GM23248 (cell line): ENCODE results near the gene C4orf36. TPM values are rescaled to one million over a fixed set of nuclear protein-coding genes. Genes with fewer than 3 reads are reported as not detected.
"Not testable (repeated sequence)": the region's sequence is repeated elsewhere in the genome, so short reads cannot be mapped to it uniquely, and the experiment has no call there.

ENCODE experiments used
- DNase-seq: peaks from one replicate; pipeline ENCODE4 v3.0.0-alpha.2; 2015
- H2AFZ ChIP-seq: fragments of 200-600 bp; sonication (generic); 2 replicates; pipeline ENCODE4 v1.6.1; 2016; ENCODE audit warnings: antibody characterized with exemption
- H3F3A ChIP-seq: fragments of 200-600 bp; sonication (generic); 2 replicates; pipeline ENCODE4 v1.6.1; 2016; ENCODE audit warnings: mild to moderate bottlenecking, antibody characterized with exemption, mixed run types; ENCODE audit not compliant: insufficient read depth
- H3K27ac ChIP-seq: fragments of 200-600 bp; sonication (generic); 2 replicates; pipeline ENCODE4 v1.5.1; 2016; ENCODE audit warnings: mild to moderate bottlenecking
- H3K27me3 ChIP-seq: fragments of 200-600 bp; sonication (generic); replicated peaks from 2 replicates; pipeline ENCODE4 v1.6.1; 2016; ENCODE audit warnings: mild to moderate bottlenecking; ENCODE audit not compliant: insufficient read depth
- H3K36me3 ChIP-seq: fragments of 200-600 bp; sonication (generic); 2 replicates; pipeline ENCODE4 v1.6.1; 2016; ENCODE audit warnings: low read depth, mild to moderate bottlenecking
- H3K4me1 ChIP-seq: fragments of 200-600 bp; sonication (generic); 2 replicates; pipeline ENCODE4 v1.6.1; 2016; ENCODE audit warnings: mild to moderate bottlenecking; ENCODE audit not compliant: insufficient read depth
- H3K4me2 ChIP-seq: fragments of 200-600 bp; sonication (generic); one replicate; pipeline ENCODE4 v1.6.1; 2016; ENCODE audit warnings: mild to moderate bottlenecking; ENCODE audit not compliant: unreplicated experiment
- H3K4me3 ChIP-seq: fragments of 200-600 bp; sonication (generic); 2 replicates; pipeline ENCODE4 v1.5.1; 2016; ENCODE audit warnings: mild to moderate bottlenecking
- H3K79me2 ChIP-seq: fragments of 200-600 bp; sonication (generic); 2 replicates; pipeline ENCODE4 v1.6.1; 2016; ENCODE audit warnings: mild to moderate bottlenecking; ENCODE audit not compliant: insufficient read depth
- H3K9ac ChIP-seq: fragments of 200-600 bp; sonication (generic); 2 replicates; pipeline ENCODE4 v1.6.1; 2016; ENCODE audit warnings: mild to moderate bottlenecking
- H3K9me2 ChIP-seq: fragments of 200-600 bp; sonication (generic); 2 replicates; pipeline ENCODE4 v1.6.1; 2016; ENCODE audit warnings: mixed run types, mild to moderate bottlenecking, moderate library complexity; ENCODE audit not compliant: insufficient read depth
- H3K9me3 ChIP-seq: fragments of 200-600 bp; sonication (generic); one replicate; pipeline ENCODE4 v1.6.1; 2017; ENCODE audit warnings: low read depth
- H4K20me1 ChIP-seq: fragments of 200-600 bp; sonication (generic); 2 replicates; pipeline ENCODE4 v1.6.0; 2016; ENCODE audit not compliant: insufficient read depth
- EZH2 ChIP-seq: fragments of 200-600 bp; sonication (generic); IDR thresholded peaks from 2 replicates; pipeline ENCODE4 v1.6.1; 2018; ENCODE audit warnings: antibody characterized with exemption, mild to moderate bottlenecking; ENCODE audit not compliant: insufficient read depth, poor library complexity, severe bottlenecking
- EZH2phosphoT487 ChIP-seq: fragments of 200-600 bp; sonication (generic); IDR thresholded peaks from 2 replicates; pipeline ENCODE4 v1.6.1; 2018; ENCODE audit warnings: antibody characterized with exemption, moderate library complexity, mild to moderate bottlenecking, low read depth; ENCODE audit not compliant: insufficient read depth
- WGBS, 2 experiments: methylation state at CpG; one replicate each; pipeline ENCODE4 v1.1.6; 2015 to 2017; ENCODE audit warnings: low lambda C conversion rate in 2 of 2, low coverage in 1 of 2; ENCODE audit errors: missing lambda C conversion rate in 2 of 2; 5-methylcytosine and 5-hydroxymethylcytosine counted together
- in situ Hi-C: fragments of 300-500 bp; cut with MboI; formaldehyde crosslinking; loops from 2 replicates; pipeline ENCODE4 v1.15.0; 2020
- polyA plus RNA-seq: library from polyadenylated mRNA; unstranded; fragments of >200 nt; fragmentation: Nextera tagmentation; extraction: Ambion mirVana; gene quantifications from 2 replicates; pipeline ENCODE4 v1.2.1, GENCODE V29; 2016
- total RNA-seq: library from RNA; depleted of rRNA; stranded (reverse); fragments of >200 nt; shearing (Covaris generic); gene quantifications from 2 replicates; pipeline ENCODE4 v1.2.3, GENCODE V29; 2014

Gene C4orf36
- total and polyA plus RNA-seq, 2 experiments from 2014 or later, result 0.65 TPM; not detected in 1

DNA sequence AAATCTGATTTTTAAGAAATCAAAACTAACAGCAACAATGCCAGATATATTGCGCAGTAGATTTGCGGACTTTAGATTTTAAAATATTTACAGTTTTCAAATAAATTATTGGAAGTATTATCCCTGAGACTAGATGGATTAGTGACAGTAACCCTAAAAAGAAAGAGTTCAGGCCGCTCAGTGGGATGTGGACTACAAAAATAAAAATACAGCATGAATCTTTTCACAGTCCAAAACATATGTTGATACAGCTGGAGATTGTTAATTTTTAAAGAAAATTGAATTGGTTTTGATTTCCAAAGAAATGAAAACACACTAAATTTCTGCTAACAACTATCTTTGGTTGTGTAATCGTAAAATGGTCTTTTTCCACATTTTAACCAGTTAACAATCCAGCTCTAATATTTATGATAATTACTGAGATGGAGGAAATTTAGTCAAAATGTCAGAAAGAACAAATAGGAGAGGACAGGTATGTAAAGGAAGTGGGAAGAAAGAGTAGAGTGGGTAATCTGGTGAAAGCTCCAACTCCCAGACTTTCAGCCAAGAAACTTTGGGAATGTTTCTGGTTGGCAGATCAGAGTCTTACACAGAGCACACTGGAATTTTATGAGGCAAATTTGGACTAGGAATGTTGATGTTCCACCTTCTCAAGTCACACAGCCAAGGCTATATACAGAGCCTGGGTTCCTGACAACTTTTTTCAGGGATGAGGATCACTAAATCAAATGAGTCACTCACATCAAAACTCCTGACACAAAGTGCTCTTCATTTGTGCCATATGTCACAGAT lies 15.1 kb downstream of the C4orf36 start:
- no peaks in the 10 kb centered on the region for H3K79me2 ChIP-seq
- no peaks in the 10 kb centered on the region for H3K36me3 ChIP-seq
- H3K4me1 ChIP-seq, result no peaks in the 10 kb centered on the region
- H3K9me2 ChIP-seq, result no peaks in the 10 kb centered on the region
- H3K27ac ChIP-seq, result no peak overlapping the region
- WGBS, 2 experiments, result 37 to 40% methylated on average over 4 of the region's 4 CpGs
- no peak for TF ChIP-seq EZH2phosphoT487
- no peak for TF ChIP-seq EZH2
- H3K9ac ChIP-seq, result no peak overlapping the region
- H3K4me3 ChIP-seq, result no peak overlapping the region
- DNase-seq, result no peak
- H3F3A ChIP-seq, result no peaks in the 10 kb centered on the region
- no peak overlapping the region for H2AFZ ChIP-seq
- no peaks in the 10 kb centered on the region for H3K27me3 ChIP-seq
- H3K4me2 ChIP-seq, result no peak overlapping the region
- H4K20me1 ChIP-seq, result no peaks in the 10 kb centered on the region
- peaks cover 7% of the 10 kb centered on the region for H3K9me3 ChIP-seq
- in situ Hi-C loops, result no loop called here

DNA sequence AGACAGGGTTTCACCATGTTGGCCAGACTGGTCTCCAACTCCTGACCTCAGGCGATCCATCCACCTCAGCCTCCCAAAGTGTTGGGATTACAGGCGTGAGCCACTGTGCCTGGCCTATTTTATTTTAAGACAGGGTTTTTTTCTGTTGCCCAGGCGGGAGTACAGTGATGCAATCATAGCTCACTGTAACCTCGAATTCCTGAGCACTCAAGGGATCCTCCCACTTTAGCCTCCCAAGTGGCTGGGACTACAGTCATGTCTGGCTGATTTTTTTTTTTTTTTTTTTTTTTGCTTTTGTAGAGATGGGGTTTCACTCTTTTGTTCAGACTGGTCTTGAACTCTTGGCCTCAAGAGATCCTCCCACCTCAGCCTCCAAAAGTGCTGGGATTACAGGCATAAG lies 16.8 kb downstream of the C4orf36 start:
- H3F3A ChIP-seq, H3K4me2 ChIP-seq, H3K4me1 ChIP-seq, DNase-seq, H3K9ac ChIP-seq, H3K4me3 ChIP-seq, H2AFZ ChIP-seq, H4K20me1 ChIP-seq, in situ Hi-C loops, H3K27me3 ChIP-seq, H3K27ac ChIP-seq, H3K9me2 ChIP-seq, H3K36me3 ChIP-seq, H3K9me3 ChIP-seq, H3K79me2 ChIP-seq: not testable (repeated sequence)
- WGBS, 2 experiments, result 40 to 46% methylated on average over 4 of the region's 4 CpGs

DNA sequence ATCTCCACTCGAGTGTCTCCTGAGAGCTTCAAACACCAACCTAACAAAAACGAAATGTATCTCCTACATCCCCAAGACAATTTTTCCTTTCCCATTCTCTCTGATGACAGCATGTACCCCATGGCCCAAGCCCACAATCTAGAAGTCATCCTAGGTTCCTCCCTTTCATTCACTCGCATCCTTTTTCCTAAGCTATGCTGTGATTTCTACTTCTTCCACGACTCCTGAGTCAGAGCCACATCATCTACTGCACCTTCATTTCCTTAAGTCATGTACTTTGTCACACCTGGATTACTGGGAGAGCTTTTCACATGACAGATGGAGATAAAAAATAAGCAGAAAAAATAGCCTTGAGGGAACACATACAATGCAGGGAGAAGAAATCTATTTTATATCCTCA lies 20.1 kb downstream of the C4orf36 start:
- H3K4me2 ChIP-seq, result no peak overlapping the region
- in situ Hi-C loops, result no loop called here
- no peaks in the 10 kb centered on the region for H4K20me1 ChIP-seq
- H3K79me2 ChIP-seq, result no peaks in the 10 kb centered on the region
- H3K9me3 ChIP-seq, result no peaks in the 10 kb centered on the region
- H3K27ac ChIP-seq, result no peak overlapping the region
- H3K36me3 ChIP-seq, result no peaks in the 10 kb centered on the region
- H3K9ac ChIP-seq, result no peak overlapping the region
- no peak overlapping the region for H2AFZ ChIP-seq
- DNase-seq, result no peak
- H3K4me3 ChIP-seq, result no peak overlapping the region
- WGBS, 2 experiments, result 64% methylated on average over 4 of the region's 4 CpGs
- H3F3A ChIP-seq, result no peaks in the 10 kb centered on the region
- no peaks in the 10 kb centered on the region for H3K4me1 ChIP-seq
- TF ChIP-seq EZH2phosphoT487 (no peak), EZH2 (no peak)
- no peaks in the 10 kb centered on the region for H3K9me2 ChIP-seq
- no peaks in the 10 kb centered on the region for H3K27me3 ChIP-seq

DNA sequence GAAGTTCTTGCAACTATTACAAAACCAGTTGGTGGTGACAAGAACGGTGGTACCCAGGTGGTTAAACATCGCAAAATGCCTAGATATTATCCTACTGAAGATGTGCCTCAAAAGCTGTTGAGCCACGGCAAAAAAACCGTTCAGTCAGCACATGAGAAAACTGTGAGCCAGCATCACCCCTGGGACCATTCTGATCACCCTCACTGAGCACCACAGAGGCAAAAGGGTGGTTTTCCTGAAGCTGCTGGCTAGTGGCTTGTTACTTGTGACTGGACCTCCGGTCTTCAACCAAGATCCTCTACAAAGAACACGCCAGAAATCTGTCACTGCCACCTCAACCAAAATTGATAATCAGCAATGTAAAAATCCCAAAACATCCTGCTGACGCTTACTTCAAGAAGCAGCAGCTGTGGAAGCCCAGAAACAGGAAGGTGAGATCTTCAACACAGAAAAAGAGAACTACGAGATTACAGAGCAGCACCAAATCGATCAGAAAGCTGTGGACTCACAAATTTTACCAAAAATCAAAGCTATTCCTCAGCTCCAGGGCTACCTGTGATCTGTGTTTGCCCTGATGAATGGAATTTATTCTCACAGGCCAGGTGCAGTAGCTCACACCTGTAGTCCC lies 21.7 kb downstream of the C4orf36 start:
- in situ Hi-C loops, result no loop called here
- no peak overlapping the region for H3K4me3 ChIP-seq
- no peaks in the 10 kb centered on the region for H4K20me1 ChIP-seq
- H3K27me3 ChIP-seq, result no peaks in the 10 kb centered on the region
- no peaks in the 10 kb centered on the region for H3F3A ChIP-seq
- no peaks in the 10 kb centered on the region for H3K9me3 ChIP-seq
- H3K4me2 ChIP-seq, result no peak overlapping the region
- H3K27ac ChIP-seq, result no peak overlapping the region
- no peaks in the 10 kb centered on the region for H3K4me1 ChIP-seq
- no peaks in the 10 kb centered on the region for H3K79me2 ChIP-seq
- H3K9ac ChIP-seq, result no peak overlapping the region
- no peak for DNase-seq
- TF ChIP-seq EZH2phosphoT487 (no peak), EZH2 (no peak)
- WGBS, 2 experiments, result 72 to 77% methylated on average over 9 of the region's 9 CpGs
- H3K36me3 ChIP-seq, result no peaks in the 10 kb centered on the region
- H3K9me2 ChIP-seq, result no peaks in the 10 kb centered on the region
- H2AFZ ChIP-seq, result no peak overlapping the region
